ENCODE measurements around the gene MADCAM1. TPM values are rescaled to one million over a fixed set of nuclear protein-coding genes. Genes with fewer than 3 reads are reported as not detected.

Gene MADCAM1
- total RNA-seq, 2 donors from 2014 or later: 0.24 to 0.41 TPM

- intact Hi-C loops (cut with DNase I): no loop called here
- peak in 1 of 2 donors; percentile 48 for ATAC-seq
Measured at GRCh38 chr19:539429-540030, 43.2 kb downstream of the MADCAM1 start.

DNA sequence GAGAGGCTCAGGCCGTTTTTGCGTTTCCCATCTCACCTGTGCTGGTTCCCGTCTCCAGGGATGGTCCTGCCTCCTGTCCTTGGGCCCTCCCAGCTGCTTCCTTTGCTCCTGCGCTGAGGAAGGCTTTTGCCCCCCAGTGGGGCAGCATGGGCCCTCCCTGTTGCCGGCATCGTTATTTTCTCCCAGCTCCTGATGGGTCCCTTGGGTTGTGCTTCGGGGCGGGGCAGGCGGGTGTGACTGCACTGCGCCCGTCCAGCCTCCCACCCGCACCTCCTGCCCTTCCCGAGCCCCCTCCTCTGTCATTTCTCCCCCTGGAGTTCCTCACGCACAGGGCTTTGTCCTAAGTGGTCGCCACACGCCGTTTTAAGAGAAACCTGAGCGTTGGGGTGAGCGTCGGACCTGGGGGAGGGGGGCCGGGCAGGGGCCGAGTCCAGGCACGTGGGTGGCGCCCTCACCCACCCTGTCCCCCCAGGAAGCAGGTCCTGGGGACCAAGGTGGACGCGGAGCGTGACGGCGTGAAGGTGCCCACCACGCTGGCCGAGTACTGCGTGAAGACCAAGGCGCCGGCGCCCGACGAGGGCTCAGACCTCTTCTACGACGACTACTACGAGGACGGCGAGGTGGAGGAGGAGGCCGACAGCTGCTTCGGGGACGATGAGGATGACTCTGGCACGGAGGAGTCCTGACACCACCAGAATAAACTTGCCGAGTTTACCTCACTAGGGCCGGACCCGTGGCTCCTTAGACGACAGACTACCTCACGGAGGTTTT lies 44.8 kb downstream of the MADCAM1 start:
- DNase-seq (no peak), ATAC-seq (no peak)
- intact Hi-C loops (cut with DNase I): no loop called here

More at GRCh38 chr19:539429-540030, 43.2 kb downstream of the MADCAM1 start:
- no peak for DNase-seq

DNA sequence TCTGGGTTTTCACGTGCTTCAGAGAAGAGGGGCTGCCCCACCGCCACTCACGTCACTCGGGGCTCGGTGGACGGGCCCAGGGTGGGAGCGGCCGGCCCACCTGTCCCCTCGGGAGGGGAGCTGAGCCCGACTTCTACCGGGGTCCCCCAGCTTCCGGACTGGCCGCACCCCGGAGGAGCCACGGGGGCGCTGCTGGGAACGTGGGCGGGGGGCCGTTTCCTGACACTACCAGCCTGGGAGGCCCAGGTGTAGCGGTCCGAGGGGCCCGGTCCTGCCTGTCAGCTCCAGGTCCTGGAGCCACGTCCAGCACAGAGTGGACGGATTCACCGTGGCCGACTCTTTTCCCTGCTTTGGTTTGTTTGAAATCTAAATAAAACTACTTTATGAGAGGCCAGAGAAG lies 45.4 kb downstream of the MADCAM1 start:
- ATAC-seq (no peak), DNase-seq (no peak)
- intact Hi-C loops (cut with DNase I): no loop called here

- intact Hi-C loops (cut with DNase I): no loop called here
- ATAC-seq: no peak
Measured at GRCh38 chr19:542173-542866, 46.0 kb downstream of the MADCAM1 start.

GRCh38 chr19:543910-544608 lies 47.8 kb downstream of the MADCAM1 start, which contains the start of gene GZMM:
TSS of gene GZMM (plus strand) at chr19:544053. CDS start at chr19:544072, 19 bp downstream.
- DNase-seq (no peak), ATAC-seq (peak; percentile 32 to 45)
- intact Hi-C loops (cut with DNase I): no loop called here

More at GRCh38 chr19:542173-542866, 46.0 kb downstream of the MADCAM1 start:
- DNase-seq: no peak

GRCh38 chr19:547117-547516 lies 50.8 kb downstream of the MADCAM1 start:
- DNase-seq (no peak), ATAC-seq (no peak)
- intact Hi-C loops (cut with DNase I): no loop called here

DNA sequence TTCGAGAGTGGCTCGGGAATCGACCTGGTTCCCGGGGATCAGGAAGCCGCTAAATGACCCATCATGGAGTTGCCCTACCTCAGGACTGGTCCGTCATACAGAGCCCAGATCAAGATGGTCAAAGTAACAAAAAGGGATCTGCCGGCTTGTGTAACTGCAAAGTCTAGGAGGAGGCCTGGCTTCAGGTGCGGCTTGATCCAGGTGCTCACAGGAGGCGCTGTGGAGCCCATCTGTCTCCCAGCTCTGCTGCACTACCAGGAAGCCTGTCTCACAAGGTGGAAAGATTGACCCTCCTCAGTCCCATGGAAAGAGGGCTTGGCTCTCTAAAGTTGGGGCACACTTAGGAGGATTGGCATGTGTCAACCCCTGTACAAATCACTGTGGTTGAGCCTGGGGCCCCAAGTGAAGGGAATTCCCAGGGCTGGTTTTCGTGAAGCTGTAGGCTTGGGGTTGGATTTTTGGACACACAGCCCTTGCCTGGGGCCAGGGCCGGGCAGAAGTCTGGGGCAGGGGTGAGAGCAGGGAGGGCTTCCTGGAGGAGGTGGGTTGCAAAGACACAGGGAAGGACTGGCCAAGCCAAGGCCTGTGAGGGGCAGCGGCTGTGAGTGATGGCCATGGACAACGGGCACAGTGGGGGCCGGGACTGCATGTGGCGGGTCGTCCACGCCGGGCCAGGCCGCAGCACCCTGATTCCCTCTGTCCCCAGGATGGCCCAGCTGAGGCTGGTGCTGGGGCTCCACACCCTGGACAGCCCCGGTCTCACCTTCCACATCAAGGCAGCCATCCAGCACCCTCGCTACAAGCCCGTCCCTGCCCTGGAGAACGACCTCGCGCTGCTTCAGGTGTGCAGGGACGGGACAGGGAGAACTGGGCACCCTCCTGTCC lies 51.8 kb downstream of the MADCAM1 start:
- intact Hi-C loops (cut with DNase I): no loop called here
- no peak for ATAC-seq
- no peak for DNase-seq

DNA sequence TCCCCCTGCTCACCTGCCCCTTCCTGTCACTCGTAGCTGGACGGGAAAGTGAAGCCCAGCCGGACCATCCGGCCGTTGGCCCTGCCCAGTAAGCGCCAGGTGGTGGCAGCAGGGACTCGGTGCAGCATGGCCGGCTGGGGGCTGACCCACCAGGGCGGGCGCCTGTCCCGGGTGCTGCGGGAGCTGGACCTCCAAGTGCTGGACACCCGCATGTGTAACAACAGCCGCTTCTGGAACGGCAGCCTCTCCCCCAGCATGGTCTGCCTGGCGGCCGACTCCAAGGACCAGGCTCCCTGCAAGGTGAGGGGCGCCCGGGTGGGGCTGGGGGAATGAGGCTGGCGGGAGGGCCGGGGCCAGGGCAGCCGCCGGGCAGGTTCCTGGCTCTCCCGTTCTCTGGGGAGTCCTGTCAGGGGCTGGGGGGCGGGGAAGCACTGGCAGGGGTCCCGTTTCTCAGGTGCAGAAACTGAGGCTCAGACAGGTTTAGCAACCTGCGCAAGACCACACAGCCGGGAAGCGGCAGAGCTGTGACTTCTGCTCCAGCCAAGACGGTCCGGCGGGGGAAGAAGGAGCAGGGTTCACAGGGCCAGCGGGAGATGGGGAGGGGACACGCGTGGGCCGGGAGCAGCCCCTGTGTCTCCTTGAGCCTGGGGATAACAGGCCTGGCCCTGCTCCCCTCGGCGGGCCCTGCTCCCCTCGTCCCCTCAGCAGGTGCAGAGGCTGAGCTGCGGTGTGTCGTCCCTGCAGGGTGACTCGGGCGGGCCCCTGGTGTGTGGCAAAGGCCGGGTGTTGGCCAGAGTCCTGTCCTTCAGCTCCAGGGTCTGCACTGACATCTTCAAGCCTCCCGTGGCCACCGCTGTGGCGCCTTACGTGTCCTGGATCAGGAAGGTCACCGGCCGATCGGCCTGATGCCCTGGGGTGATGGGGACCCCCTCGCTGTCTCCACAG lies 52.9 kb downstream of the MADCAM1 start:
- intact Hi-C loops (cut with DNase I): no loop called here

DNA sequence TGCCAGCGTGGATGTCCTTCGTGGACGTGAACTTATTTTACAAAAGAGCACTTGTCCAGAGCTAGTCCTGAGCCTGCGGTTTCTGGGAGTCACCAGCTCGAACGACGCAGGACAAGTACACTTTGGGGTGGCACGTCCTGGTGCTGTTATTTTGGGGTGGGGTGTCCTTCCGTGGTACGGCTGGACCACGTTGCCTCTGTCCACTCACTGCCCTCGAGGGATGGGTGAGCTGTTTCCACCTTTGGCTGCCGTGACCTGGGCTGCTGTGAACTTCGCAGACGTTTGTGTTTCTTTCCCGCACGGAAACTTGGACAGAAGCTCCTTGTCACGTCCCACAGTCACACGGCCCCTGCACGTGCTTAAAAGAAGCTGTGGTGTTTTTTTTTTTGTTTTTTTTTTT lies 58.5 kb downstream of the MADCAM1 start:
- intact Hi-C loops (cut with DNase I): no loop called here
- ATAC-seq: no peak

More for the DNA sequence above, 52.9 kb downstream of the MADCAM1 start:
- no peak for DNase-seq
- no peak for ATAC-seq

More for the DNA sequence above, 58.5 kb downstream of the MADCAM1 start:
- DNase-seq: no peak

Other genes with a start within 250 kb of the MADCAM1 start
- gene PLPP2, start 205.1 kb upstream of the MADCAM1 start, total RNA-seq: under 1 TPM; 0.76 to 0.85 TPM
- gene MIER2, start 151.7 kb upstream of the MADCAM1 start, total RNA-seq: 10 to 100 TPM; 18.2 to 25.0 TPM
- under 1 TPM; 0.76 to 0.88 TPM for gene C2CD4C, start 87.3 kb upstream of the MADCAM1 start, total RNA-seq
- 10 to 100 TPM; 10.7 to 19.4 TPM for gene SHC2, start 35.5 kb upstream of the MADCAM1 start, total RNA-seq
- 10 to 100 TPM; 12.1 to 14.9 TPM for gene TPGS1, start 11.0 kb downstream of the MADCAM1 start, total RNA-seq
- gene CDC34, start 35.3 kb downstream of the MADCAM1 start, total RNA-seq: 10 to 100 TPM; 63.9 to 71.0 TPM
- 1 to 10 TPM in 1 of 2 donors, under 1 TPM in 1; 0.81 to 1.1 TPM for gene GZMM, start 47.6 kb downstream of the MADCAM1 start, total RNA-seq
- 1,000 to 10,000 TPM in 1 of 2 donors, 100 to 1,000 TPM in 1; 847 to 1,152 TPM for gene BSG, start 76.1 kb downstream of the MADCAM1 start, total RNA-seq
- 1 to 10 TPM; 4.3 to 10.0 TPM for gene HCN2, start 93.4 kb downstream of the MADCAM1 start, total RNA-seq
- gene POLRMT, start 137.1 kb downstream of the MADCAM1 start, total RNA-seq: 10 to 100 TPM; 33.7 to 43.6 TPM
- gene FGF22, start 143.4 kb downstream of the MADCAM1 start, total RNA-seq: under 1 TPM in 1 of 2 donors, not detected in 1; 0.44 TPM
- 10 to 100 TPM; 19.2 to 35.9 TPM for gene RNF126, start 166.7 kb downstream of the MADCAM1 start, total RNA-seq
- 100 to 1,000 TPM in 1 of 2 donors, 10 to 100 TPM in 1; 33.5 to 118 TPM for gene FSTL3, start 179.9 kb downstream of the MADCAM1 start, total RNA-seq
- gene PRSS57, start 199.0 kb downstream of the MADCAM1 start, total RNA-seq: not detected
- gene PALM, start 212.4 kb downstream of the MADCAM1 start, total RNA-seq: 10 to 100 TPM; 48.9 to 49.7 TPM